GM13976 (cell line): Measurements from ENCODE around the gene NLE1.

Experiments used
- DNase-seq: peaks from one replicate; pipeline ENCODE4 v3.0.0; 2012; ENCODE audit warnings: low spot score
- CTCF ChIP-seq: IDR thresholded peaks from 2 replicates; pipeline ENCODE4 v1.5.1; 2012; ENCODE audit warnings: borderline replicate concordance, mild to moderate bottlenecking; ENCODE audit not compliant: insufficient read depth; ENCODE audit errors: extremely low read depth, missing control alignments, control extremely low read depth
- in situ Hi-C: fragments of 300-500 bp; cut with MboI; formaldehyde crosslinking; loops from one replicate; pipeline ENCODE4 v1.12.0; 2022; ENCODE audit warnings: low sequenced_read_pairs, mixed read lengths, inconsistent platforms; ENCODE audit not compliant: unreplicated experiment

Gene NLE1

GRCh38 chr17:35171834-35172233, 29.7 kb upstream of the NLE1 start:
- no peak for DNase-seq
- in situ Hi-C loops: loop anchor here (25.0 kb wide), 1 partner anchor 565 kb away; the partner anchor contains the start of gene RASL10B
- TF ChIP-seq CTCF: no peak

- peak; percentile 63 for DNase-seq
- in situ Hi-C loops: loop anchor here (25.0 kb wide), 1 partner anchor 566 kb away; the partner anchor contains the start of gene RASL10B
- no peak for TF ChIP-seq CTCF
Measured at GRCh38 chr17:35170968-35171771, 29.1 kb upstream of the NLE1 start.

- TF ChIP-seq CTCF: no peak
- no peak for DNase-seq
- in situ Hi-C loops: loop anchor here (25.0 kb wide), 1 partner anchor 567 kb away; the partner anchor contains the start of gene RASL10B
Measured at GRCh38 chr17:35169835-35170363, 27.8 kb upstream of the NLE1 start.

GRCh38 chr17:35167666-35168065, 25.6 kb upstream of the NLE1 start:
- DNase-seq: no peak
- no peak for TF ChIP-seq CTCF
- in situ Hi-C loops: loop anchor here (25.0 kb wide), 1 partner anchor 570 kb away; the partner anchor contains the start of gene RASL10B

- no peak for TF ChIP-seq CTCF
- no peak for DNase-seq
- in situ Hi-C loops: loop anchor here (25.0 kb wide), 1 partner anchor 570 kb away; the partner anchor contains the start of gene RASL10B
Measured at GRCh38 chr17:35167046-35167445, 24.9 kb upstream of the NLE1 start.

- no peak for DNase-seq
- in situ Hi-C loops: loop anchor here (25.0 kb wide), 1 partner anchor 571 kb away; the partner anchor contains the start of gene RASL10B
- no peak for TF ChIP-seq CTCF
Measured at GRCh38 chr17:35166526-35166925, 24.4 kb upstream of the NLE1 start.
